PC-9 (cell line): ENCODE data around the gene CCL22.

Source experiments
- EZH2 ChIP-seq: fragments of 200-600 bp; sonication (generic); IDR thresholded peaks from 2 replicates; pipeline ENCODE4 v1.8.0; 2017; ENCODE audit warnings: antibody characterized with exemption, low read depth
- TF ChIP-seq, protein P1 (sequence below): fragments of 200-600 bp; sonication (generic); conservative IDR thresholded peaks from 2 replicates; pipeline ENCODE4 v1.6.1; 2017; ENCODE audit warnings: mixed run types, antibody characterized with exemption, mild to moderate bottlenecking, moderate library complexity

DNA sequence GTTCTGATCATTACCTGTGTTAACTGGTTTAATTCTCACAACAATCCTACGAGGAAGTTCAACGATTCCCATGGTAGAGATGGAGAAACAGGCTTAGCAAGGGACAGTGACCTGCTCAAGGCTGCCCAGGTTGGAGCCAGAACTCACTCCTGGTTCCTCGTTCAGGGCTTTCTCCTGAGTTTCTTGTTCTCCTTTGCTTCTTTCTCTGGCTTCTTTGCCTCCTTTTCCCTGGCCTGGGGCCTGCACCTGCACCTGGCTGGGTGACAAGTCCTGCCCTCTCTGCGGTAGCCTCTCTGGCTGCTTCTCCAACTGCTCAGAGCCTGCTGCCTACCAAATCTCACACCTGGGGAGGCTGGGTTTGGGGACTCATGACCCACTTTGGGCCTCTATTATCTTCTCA lies 2.8 kb downstream of the CCL22 start:
- TF ChIP-seq, protein P1, sequence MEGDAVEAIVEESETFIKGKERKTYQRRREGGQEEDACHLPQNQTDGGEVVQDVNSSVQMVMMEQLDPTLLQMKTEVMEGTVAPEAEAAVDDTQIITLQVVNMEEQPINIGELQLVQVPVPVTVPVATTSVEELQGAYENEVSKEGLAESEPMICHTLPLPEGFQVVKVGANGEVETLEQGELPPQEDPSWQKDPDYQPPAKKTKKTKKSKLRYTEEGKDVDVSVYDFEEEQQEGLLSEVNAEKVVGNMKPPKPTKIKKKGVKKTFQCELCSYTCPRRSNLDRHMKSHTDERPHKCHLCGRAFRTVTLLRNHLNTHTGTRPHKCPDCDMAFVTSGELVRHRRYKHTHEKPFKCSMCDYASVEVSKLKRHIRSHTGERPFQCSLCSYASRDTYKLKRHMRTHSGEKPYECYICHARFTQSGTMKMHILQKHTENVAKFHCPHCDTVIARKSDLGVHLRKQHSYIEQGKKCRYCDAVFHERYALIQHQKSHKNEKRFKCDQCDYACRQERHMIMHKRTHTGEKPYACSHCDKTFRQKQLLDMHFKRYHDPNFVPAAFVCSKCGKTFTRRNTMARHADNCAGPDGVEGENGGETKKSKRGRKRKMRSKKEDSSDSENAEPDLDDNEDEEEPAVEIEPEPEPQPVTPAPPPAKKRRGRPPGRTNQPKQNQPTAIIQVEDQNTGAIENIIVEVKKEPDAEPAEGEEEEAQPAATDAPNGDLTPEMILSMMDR, result no peak
- TF ChIP-seq EZH2, result no peak
